GM21528 (cell line): ENCODE measurements around the gene MELK.
"Not testable (repeated sequence)": the region's sequence is repeated elsewhere in the genome, so short reads cannot be mapped to it uniquely, and the experiment has no call there.

Source experiments
- ATAC-seq: cut with Tn5 transposase; IDR thresholded peaks from one replicate; pipeline ENCODE4 v1.9.1; 2021; ENCODE audit warnings: mild to moderate bottlenecking, moderate library complexity; ENCODE audit not compliant: unreplicated experiment, low FRiP score

The MELK gene

GRCh38 chr9:36572515-36573418 is at the start of gene MELK:
TSS of gene MELK (plus strand) at chr9:36572895. CDS start at chr9:36581682, 8,787 bp downstream.
- ATAC-seq = peak; percentile 54

- ATAC-seq = no peak
Observed at GRCh38 chr9:36530224-36530623, 42.5 kb upstream of the MELK start.

- no peak for ATAC-seq
Observed at GRCh38 chr9:36532353-36532752, 40.3 kb upstream of the MELK start.

- ATAC-seq = not testable (repeated sequence)
Observed at GRCh38 chr9:36533726-36534125, 39.0 kb upstream of the MELK start.

GRCh38 chr9:36535107-36535506 is 37.6 kb upstream of the MELK start:
- no peak for ATAC-seq

- ATAC-seq = no peak
Observed at GRCh38 chr9:36537861-36538260, 34.8 kb upstream of the MELK start.

- no peak for ATAC-seq
Observed at GRCh38 chr9:36542355-36542754, 30.3 kb upstream of the MELK start.

GRCh38 chr9:36543916-36544315 is 28.8 kb upstream of the MELK start:
- ATAC-seq = no peak

GRCh38 chr9:36547598-36547997 is 25.1 kb upstream of the MELK start:
- ATAC-seq = no peak

- ATAC-seq = no peak
Observed at GRCh38 chr9:36548454-36548853, 24.2 kb upstream of the MELK start.

GRCh38 chr9:36550135-36550534 is 22.6 kb upstream of the MELK start:
- no peak for ATAC-seq

GRCh38 chr9:36550631-36551098 is 22.0 kb upstream of the MELK start:
- ATAC-seq = not testable (repeated sequence)

GRCh38 chr9:36551129-36551528 is 21.6 kb upstream of the MELK start:
- ATAC-seq = no peak

- no peak for ATAC-seq
Observed at GRCh38 chr9:36551910-36552309, 20.8 kb upstream of the MELK start.

GRCh38 chr9:36559036-36559695 is 13.5 kb upstream of the MELK start:
- ATAC-seq = no peak

- ATAC-seq = no peak
Observed at GRCh38 chr9:36560771-36561170, 11.9 kb upstream of the MELK start.

GRCh38 chr9:36562801-36563200 is 9.9 kb upstream of the MELK start:
- ATAC-seq = not testable (repeated sequence)

- ATAC-seq = no peak
Observed at GRCh38 chr9:36566813-36567221, 5.9 kb upstream of the MELK start.

GRCh38 chr9:36568681-36569080 is 4.0 kb upstream of the MELK start:
- ATAC-seq = not testable (repeated sequence)

GRCh38 chr9:36571333-36571732 is 1.4 kb upstream of the MELK start:
- ATAC-seq = no peak

GRCh38 chr9:36574045-36574444 is 1.4 kb downstream of the MELK start:
- not testable (repeated sequence) for ATAC-seq
